ENCODE measurements around the gene TENM4. TPM values are rescaled to one million over a fixed set of nuclear protein-coding genes. Genes with fewer than 3 reads are reported as not detected.

The TENM4 gene
- total RNA-seq, 4 donors from 2014 or later, result 31.4 to 44.5 (median 38.0) TPM

- no peak for DNase-seq (ENCODE audit: low spot score in 2 of 2)
- no peaks in the 10 kb centered on the region for H3K9me3 ChIP-seq
- no peak overlapping the region for H3K27ac ChIP-seq
- H3K4me3 ChIP-seq, result no peak overlapping the region
- TF ChIP-seq POLR2A (IDR thresholded peaks at IDR 0.05), result no peak
- no peak for TF ChIP-seq EP300 (IDR thresholded peaks at IDR 0.05)
- TF ChIP-seq CTCF (IDR thresholded peaks at IDR 0.05), result no peak
- no peak for TF ChIP-seq POLR2AphosphoS5 (IDR thresholded peaks at IDR 0.05)
- 71% methylated on average over 2 of the region's 2 CpGs for WGBS
- H3K27me3 ChIP-seq, result no peaks in the 10 kb centered on the region
- no peaks in the 10 kb centered on the region for H3K4me1 ChIP-seq
- H3K36me3 ChIP-seq, result no peaks in the 10 kb centered on the region
Observed at GRCh38 chr11:78954261-78954660, 486.6 kb downstream of the TENM4 start.

GRCh38 chr11:78952890-78953289, 487.9 kb downstream of the TENM4 start:
- Histone ChIP-seq H3K27me3 (no peaks in the 10 kb centered on the region), H3K4me1 (no peaks in the 10 kb centered on the region), H3K36me3 (no peaks in the 10 kb centered on the region), H3K27ac (no peak overlapping the region), H3K4me3 (no peak overlapping the region), H3K9me3 (no peaks in the 10 kb centered on the region)
- 55% methylated on average over 4 of the region's 4 CpGs for WGBS
- no peak for DNase-seq (ENCODE audit: low spot score in 2 of 2)
- TF ChIP-seq EP300 (IDR thresholded peaks at IDR 0.05), result no peak
- TF ChIP-seq POLR2A (IDR thresholded peaks at IDR 0.05), result no peak
- TF ChIP-seq POLR2AphosphoS5 (IDR thresholded peaks at IDR 0.05), result no peak
- no peak for TF ChIP-seq CTCF (IDR thresholded peaks at IDR 0.05)

GRCh38 chr11:78952175-78952574, 488.7 kb downstream of the TENM4 start:
- no peaks in the 10 kb centered on the region for H3K36me3 ChIP-seq
- H3K27me3 ChIP-seq, result no peaks in the 10 kb centered on the region
- no peak overlapping the region for H3K4me3 ChIP-seq
- H3K4me1 ChIP-seq, result no peaks in the 10 kb centered on the region
- WGBS, result 93% methylated on average over 7 of the region's 7 CpGs
- H3K27ac ChIP-seq, result no peak overlapping the region
- TF ChIP-seq CTCF (IDR thresholded peaks at IDR 0.05) (no peak), EP300 (IDR thresholded peaks at IDR 0.05) (no peak), POLR2AphosphoS5 (IDR thresholded peaks at IDR 0.05) (no peak), POLR2A (IDR thresholded peaks at IDR 0.05) (no peak)
- DNase-seq (ENCODE audit: low spot score in 2 of 2), result no peak
- H3K9me3 ChIP-seq, result no peaks in the 10 kb centered on the region

- DNase-seq (ENCODE audit: low spot score in 2 of 2), result no peak
- 93% methylated on average over 6 of the region's 6 CpGs for WGBS
- Histone ChIP-seq H3K27ac (no peak overlapping the region), H3K4me1 (no peaks in the 10 kb centered on the region), H3K9me3 (no peaks in the 10 kb centered on the region), H3K4me3 (no peak overlapping the region), H3K36me3 (no peaks in the 10 kb centered on the region), H3K27me3 (no peaks in the 10 kb centered on the region)
- TF ChIP-seq POLR2A (IDR thresholded peaks at IDR 0.05), result no peak
- TF ChIP-seq CTCF (IDR thresholded peaks at IDR 0.05), result no peak
- no peak for TF ChIP-seq EP300 (IDR thresholded peaks at IDR 0.05)
- TF ChIP-seq POLR2AphosphoS5 (IDR thresholded peaks at IDR 0.05), result no peak
Observed at GRCh38 chr11:78949976-78950690, 490.7 kb downstream of the TENM4 start.

- WGBS, result 55% methylated on average over 9 of the region's 10 CpGs
- no peak for DNase-seq (ENCODE audit: low spot score in 2 of 2)
- no peak for TF ChIP-seq EP300 (IDR thresholded peaks at IDR 0.05)
- TF ChIP-seq POLR2AphosphoS5 (IDR thresholded peaks at IDR 0.05), result no peak
- Histone ChIP-seq H3K36me3 (no peaks in the 10 kb centered on the region), H3K4me1 (no peaks in the 10 kb centered on the region), H3K27me3 (no peaks in the 10 kb centered on the region), H3K27ac (no peak overlapping the region), H3K4me3 (no peak overlapping the region), H3K9me3 (no peaks in the 10 kb centered on the region)
Observed at GRCh38 chr11:78946945-78947902, 493.6 kb downstream of the TENM4 start.
